GM23248 (cell line): ENCODE results near the gene CLPTM1L. TPM values are rescaled to one million over a fixed set of nuclear protein-coding genes. Genes with fewer than 3 reads are reported as not detected.
"Not testable (repeated sequence)": the region's sequence is repeated elsewhere in the genome, so short reads cannot be mapped to it uniquely, and the experiment has no call there.

Experiments used
- DNase-seq: peaks from one replicate; pipeline ENCODE4 v3.0.0-alpha.2; 2015
- H2AFZ ChIP-seq: fragments of 200-600 bp; sonication (generic); 2 replicates; pipeline ENCODE4 v1.6.1; 2016; ENCODE audit warnings: antibody characterized with exemption
- H3F3A ChIP-seq: fragments of 200-600 bp; sonication (generic); 2 replicates; pipeline ENCODE4 v1.6.1; 2016; ENCODE audit warnings: mild to moderate bottlenecking, antibody characterized with exemption, mixed run types; ENCODE audit not compliant: insufficient read depth
- H3K27ac ChIP-seq: fragments of 200-600 bp; sonication (generic); 2 replicates; pipeline ENCODE4 v1.5.1; 2016; ENCODE audit warnings: mild to moderate bottlenecking
- H3K27me3 ChIP-seq: fragments of 200-600 bp; sonication (generic); replicated peaks from 2 replicates; pipeline ENCODE4 v1.6.1; 2016; ENCODE audit warnings: mild to moderate bottlenecking; ENCODE audit not compliant: insufficient read depth
- H3K36me3 ChIP-seq: fragments of 200-600 bp; sonication (generic); 2 replicates; pipeline ENCODE4 v1.6.1; 2016; ENCODE audit warnings: low read depth, mild to moderate bottlenecking
- H3K4me1 ChIP-seq: fragments of 200-600 bp; sonication (generic); 2 replicates; pipeline ENCODE4 v1.6.1; 2016; ENCODE audit warnings: mild to moderate bottlenecking; ENCODE audit not compliant: insufficient read depth
- H3K4me2 ChIP-seq: fragments of 200-600 bp; sonication (generic); one replicate; pipeline ENCODE4 v1.6.1; 2016; ENCODE audit warnings: mild to moderate bottlenecking; ENCODE audit not compliant: unreplicated experiment
- H3K4me3 ChIP-seq: fragments of 200-600 bp; sonication (generic); 2 replicates; pipeline ENCODE4 v1.5.1; 2016; ENCODE audit warnings: mild to moderate bottlenecking
- H3K79me2 ChIP-seq: fragments of 200-600 bp; sonication (generic); 2 replicates; pipeline ENCODE4 v1.6.1; 2016; ENCODE audit warnings: mild to moderate bottlenecking; ENCODE audit not compliant: insufficient read depth
- H3K9ac ChIP-seq: fragments of 200-600 bp; sonication (generic); 2 replicates; pipeline ENCODE4 v1.6.1; 2016; ENCODE audit warnings: mild to moderate bottlenecking
- H3K9me2 ChIP-seq: fragments of 200-600 bp; sonication (generic); 2 replicates; pipeline ENCODE4 v1.6.1; 2016; ENCODE audit warnings: mixed run types, mild to moderate bottlenecking, moderate library complexity; ENCODE audit not compliant: insufficient read depth
- H3K9me3 ChIP-seq: fragments of 200-600 bp; sonication (generic); one replicate; pipeline ENCODE4 v1.6.1; 2017; ENCODE audit warnings: low read depth
- H4K20me1 ChIP-seq: fragments of 200-600 bp; sonication (generic); 2 replicates; pipeline ENCODE4 v1.6.0; 2016; ENCODE audit not compliant: insufficient read depth
- EZH2 ChIP-seq: fragments of 200-600 bp; sonication (generic); IDR thresholded peaks from 2 replicates; pipeline ENCODE4 v1.6.1; 2018; ENCODE audit warnings: antibody characterized with exemption, mild to moderate bottlenecking; ENCODE audit not compliant: insufficient read depth, poor library complexity, severe bottlenecking
- EZH2phosphoT487 ChIP-seq: fragments of 200-600 bp; sonication (generic); IDR thresholded peaks from 2 replicates; pipeline ENCODE4 v1.6.1; 2018; ENCODE audit warnings: antibody characterized with exemption, moderate library complexity, mild to moderate bottlenecking, low read depth; ENCODE audit not compliant: insufficient read depth
- WGBS, 2 experiments: methylation state at CpG; one replicate each; pipeline ENCODE4 v1.1.6; 2015 to 2017; ENCODE audit warnings: low lambda C conversion rate in 2 of 2, low coverage in 1 of 2; ENCODE audit errors: missing lambda C conversion rate in 2 of 2; 5-methylcytosine and 5-hydroxymethylcytosine counted together
- in situ Hi-C: fragments of 300-500 bp; cut with MboI; formaldehyde crosslinking; loops from 2 replicates; pipeline ENCODE4 v1.15.0; 2020
- polyA plus RNA-seq: library from polyadenylated mRNA; unstranded; fragments of >200 nt; fragmentation: Nextera tagmentation; extraction: Ambion mirVana; gene quantifications from 2 replicates; pipeline ENCODE4 v1.2.1, GENCODE V29; 2016
- total RNA-seq: library from RNA; depleted of rRNA; stranded (reverse); fragments of >200 nt; shearing (Covaris generic); gene quantifications from 2 replicates; pipeline ENCODE4 v1.2.3, GENCODE V29; 2014

CLPTM1L gene
- total and polyA plus RNA-seq, 2 experiments from 2014 or later, result 25.6 to 135 TPM

GRCh38 chr5:1288439-1289335 is 56.2 kb downstream of the CLPTM1L start:
- in situ Hi-C loops, result no loop called here
- no peaks in the 10 kb centered on the region for H3K36me3 ChIP-seq
- H3K9me3 ChIP-seq, result peaks cover 5% of the 10 kb centered on the region
- no peak for DNase-seq
- H3K27ac ChIP-seq, result no peak overlapping the region
- H3K9me2 ChIP-seq, result no peaks in the 10 kb centered on the region
- TF ChIP-seq EZH2phosphoT487 (no peak), EZH2 (no peak)
- H3F3A ChIP-seq, result no peaks in the 10 kb centered on the region
- H3K79me2 ChIP-seq, result no peaks in the 10 kb centered on the region
- H3K9ac ChIP-seq, result no peak overlapping the region
- no peak overlapping the region for H3K4me2 ChIP-seq
- H4K20me1 ChIP-seq, result no peaks in the 10 kb centered on the region
- H3K4me3 ChIP-seq, result no peak overlapping the region
- 82 to 83% methylated on average over 30 to 37 of the region's 37 CpGs for WGBS, 2 experiments
- no peak overlapping the region for H2AFZ ChIP-seq
- no peaks in the 10 kb centered on the region for H3K4me1 ChIP-seq
- 0 out of 2 replicates have a peak, but pooled peaks cover 7% of the 10 kb centered on the region for H3K27me3 ChIP-seq

GRCh38 chr5:1285883-1286291 is 59.0 kb downstream of the CLPTM1L start:
- Histone ChIP-seq H3K9me2 (no peaks in the 10 kb centered on the region), H3K4me2 (no peak overlapping the region), H3K36me3 (no peaks in the 10 kb centered on the region), H3K9ac (no peak overlapping the region), H3K4me1 (no peaks in the 10 kb centered on the region), H3K27me3 (no peaks in the 10 kb centered on the region), H3F3A (no peaks in the 10 kb centered on the region), H3K27ac (no peak overlapping the region), H4K20me1 (no peaks in the 10 kb centered on the region), H3K79me2 (no peaks in the 10 kb centered on the region), H3K9me3 (peaks cover 5% of the 10 kb centered on the region), H2AFZ (no peak overlapping the region), H3K4me3 (no peak overlapping the region)
- in situ Hi-C loops, result no loop called here
- 68 to 70% methylated on average over 25 of the region's 25 CpGs for WGBS, 2 experiments
- DNase-seq, result no peak
- no peak for TF ChIP-seq EZH2
- TF ChIP-seq EZH2phosphoT487, result no peak

- Histone ChIP-seq H3K9me3 (peaks cover 5% of the 10 kb centered on the region), H3K4me3 (no peak overlapping the region), H3K27me3 (no peaks in the 10 kb centered on the region), H3K9ac (no peak overlapping the region), H3K36me3 (no peaks in the 10 kb centered on the region), H3K9me2 (no peaks in the 10 kb centered on the region), H2AFZ (no peak overlapping the region), H3F3A (no peaks in the 10 kb centered on the region), H3K27ac (no peak overlapping the region), H3K79me2 (no peaks in the 10 kb centered on the region), H3K4me1 (no peaks in the 10 kb centered on the region), H3K4me2 (no peak overlapping the region), H4K20me1 (no peaks in the 10 kb centered on the region)
- 40 to 42% methylated on average over 10 to 12 of the region's 12 CpGs for WGBS, 2 experiments
- in situ Hi-C loops, result no loop called here
- TF ChIP-seq EZH2 (no peak), EZH2phosphoT487 (no peak)
- DNase-seq, result no peak
Observed at GRCh38 chr5:1285141-1285540, 59.8 kb downstream of the CLPTM1L start.

- 63 to 67% methylated on average over 13 to 27 of the region's 27 CpGs for WGBS, 2 experiments
- DNase-seq, H3K79me2 ChIP-seq, in situ Hi-C loops, H3K9ac ChIP-seq, H3K36me3 ChIP-seq, H3K9me3 ChIP-seq, H3K9me2 ChIP-seq, H3F3A ChIP-seq, H3K4me3 ChIP-seq, H3K4me2 ChIP-seq, H3K27me3 ChIP-seq, H3K27ac ChIP-seq, H2AFZ ChIP-seq, H4K20me1 ChIP-seq, H3K4me1 ChIP-seq: not testable (repeated sequence)
Observed at GRCh38 chr5:1284336-1284970, 60.4 kb downstream of the CLPTM1L start.

- H3K9me3 ChIP-seq, H2AFZ ChIP-seq, in situ Hi-C loops: not testable (repeated sequence)
Observed at GRCh38 chr5:1283729-1284041, 61.2 kb downstream of the CLPTM1L start.

GRCh38 chr5:1282993-1283728 is 61.7 kb downstream of the CLPTM1L start:
- H3K4me3 ChIP-seq, H3K27me3 ChIP-seq, H3K4me1 ChIP-seq, in situ Hi-C loops, H3F3A ChIP-seq, H3K9me2 ChIP-seq, H3K27ac ChIP-seq, H4K20me1 ChIP-seq, H3K79me2 ChIP-seq, H3K9ac ChIP-seq, H2AFZ ChIP-seq, H3K4me2 ChIP-seq, H3K36me3 ChIP-seq, DNase-seq, H3K9me3 ChIP-seq: not testable (repeated sequence)
- 65 to 68% methylated on average over 15 to 40 of the region's 40 CpGs for WGBS, 2 experiments

More at GRCh38 chr5:1283729-1284041, 61.2 kb downstream of the CLPTM1L start:
- H3K9me2 ChIP-seq, DNase-seq, H3K4me3 ChIP-seq, H3K36me3 ChIP-seq, H3K4me1 ChIP-seq, H3K27me3 ChIP-seq, H3K79me2 ChIP-seq, H3F3A ChIP-seq, H3K4me2 ChIP-seq, H3K9ac ChIP-seq, H4K20me1 ChIP-seq, H3K27ac ChIP-seq: not testable (repeated sequence)
- WGBS, 2 experiments, result 55 to 75% methylated on average over 11 to 16 of the region's 16 CpGs
